GM23338 (cell line): ENCODE results near the gene ARHGEF11. TPM values are rescaled to one million over a fixed set of nuclear protein-coding genes. Genes with fewer than 3 reads are reported as not detected.

Experiments
- ATAC-seq: fragments of 200-7000 bp; cut with Tn5 transposase; 3 replicates; pipeline ENCODE4 v1.9.1; 2020
- DNase-seq: peaks from one replicate; pipeline ENCODE4 v3.0.0-alpha.2; 2015; ENCODE audit warnings: low spot score
- H2AFZ ChIP-seq: fragments of 200-600 bp; sonication (generic); 2 replicates; pipeline ENCODE4 v1.8.0; 2016; ENCODE audit warnings: antibody characterized with exemption, mild to moderate bottlenecking, moderate library complexity
- H3F3A ChIP-seq: fragments of 200-600 bp; sonication (generic); replicated peaks from 2 replicates; pipeline ENCODE4 v1.8.0; 2017; ENCODE audit warnings: antibody characterized with exemption, mixed run types, low read depth
- H3K27ac ChIP-seq: fragments of 200-600 bp; sonication (generic); 2 replicates; pipeline ENCODE4 v1.6.1; 2016; ENCODE audit warnings: low read depth
- H3K27me3 ChIP-seq: fragments of 200-600 bp; sonication (generic); 2 replicates; pipeline ENCODE4 v1.8.0; 2016; ENCODE audit warnings: mild to moderate bottlenecking, mixed run types, moderate library complexity; ENCODE audit not compliant: insufficient read depth
- H3K36me3 ChIP-seq: fragments of 200-600 bp; sonication (generic); 2 replicates; pipeline ENCODE4 v1.8.0; 2016; ENCODE audit warnings: mild to moderate bottlenecking; ENCODE audit not compliant: insufficient read depth
- H3K4me1 ChIP-seq: fragments of 200-600 bp; sonication (generic); 2 replicates; pipeline ENCODE4 v1.8.0; 2016; ENCODE audit warnings: mild to moderate bottlenecking, moderate library complexity; ENCODE audit not compliant: insufficient read depth
- H3K4me2 ChIP-seq: fragments of 200-600 bp; sonication (generic); 2 replicates; pipeline ENCODE4 v1.7.1; 2017; ENCODE audit warnings: mixed run types
- H3K4me3 ChIP-seq: fragments of 200-600 bp; sonication (generic); 2 replicates; pipeline ENCODE4 v1.6.1; 2016; ENCODE audit warnings: mixed run types
- H3K79me2 ChIP-seq: fragments of 200-600 bp; sonication (generic); replicated peaks from 2 replicates; pipeline ENCODE4 v1.8.0; 2017; ENCODE audit warnings: mild to moderate bottlenecking; ENCODE audit not compliant: insufficient read depth
- H3K9me2 ChIP-seq: fragments of 200-600 bp; sonication (generic); 2 replicates; pipeline ENCODE4 v1.8.0; 2017; ENCODE audit not compliant: insufficient read depth
- H4K20me1 ChIP-seq: fragments of 200-600 bp; sonication (generic); replicated peaks from 2 replicates; pipeline ENCODE4 v1.8.0; 2017; ENCODE audit warnings: mild to moderate bottlenecking; ENCODE audit not compliant: insufficient read depth
- H3K27ac Mint-ChIP-seq: 2 replicates; pipeline ENCODE4 v1.8.0; 2020; ENCODE audit warnings: inconsistent platforms, mild to moderate bottlenecking, moderate library complexity, mixed read lengths
- H3K27me3 Mint-ChIP-seq: 3 replicates; pipeline ENCODE4 v1.8.0; 2022; ENCODE audit warnings: low read depth, mild to moderate bottlenecking, moderate library complexity, mixed read lengths, inconsistent platforms; ENCODE audit not compliant: insufficient read depth, poor library complexity
- H3K36me3 Mint-ChIP-seq: 3 replicates; pipeline ENCODE4 v1.8.0; 2021; ENCODE audit warnings: low read depth, mild to moderate bottlenecking, inconsistent platforms, moderate library complexity, mixed read lengths
- H3K4me1 Mint-ChIP-seq: 3 replicates; pipeline ENCODE4 v1.8.0; 2020; ENCODE audit warnings: mild to moderate bottlenecking, inconsistent platforms, mixed read lengths
- H3K4me3 Mint-ChIP-seq: 3 replicates; pipeline ENCODE4 v1.8.0; 2021; ENCODE audit warnings: moderate library complexity, mild to moderate bottlenecking, inconsistent platforms, mixed read lengths
- H3K9me3 Mint-ChIP-seq: 3 replicates; pipeline ENCODE4 v1.8.0; 2020; ENCODE audit warnings: moderate library complexity, mild to moderate bottlenecking, inconsistent platforms, mixed read lengths
- CREB1 ChIP-seq: fragments of 250-450 bp; sonication (Bioruptor Pico); IDR thresholded peaks from 2 replicates; pipeline ENCODE4 v1.5.0; 2020; ENCODE audit warnings: low read depth, mild to moderate bottlenecking, moderate library complexity
- EZH2 ChIP-seq: fragments of 200-600 bp; sonication (generic); IDR thresholded peaks from one replicate; pipeline ENCODE4 v1.8.0; 2017; ENCODE audit warnings: antibody characterized with exemption, mild to moderate bottlenecking, low read depth; ENCODE audit not compliant: unreplicated experiment
- EZH2phosphoT487 ChIP-seq: fragments of 200-600 bp; sonication (generic); IDR thresholded peaks from one replicate; pipeline ENCODE4 v1.8.1; 2018; ENCODE audit warnings: antibody characterized with exemption; ENCODE audit not compliant: unreplicated experiment
- JUNB ChIP-seq: IDR thresholded peaks from one replicate; pipeline ENCODE4 v1.6.1; 2016; ENCODE audit warnings: antibody characterized with exemption; ENCODE audit not compliant: unreplicated experiment
- NANOG ChIP-seq: IDR thresholded peaks from 2 replicates; pipeline ENCODE4 v1.6.1; 2016; ENCODE audit warnings: antibody characterized with exemption, borderline replicate concordance
- STAT1 ChIP-seq: IDR thresholded peaks from one replicate; pipeline ENCODE4 v1.6.1; 2016; ENCODE audit warnings: antibody characterized with exemption; ENCODE audit not compliant: unreplicated experiment
- ZNF114 ChIP-seq: fragments of 250-450 bp; sonication (Bioruptor Pico); IDR thresholded peaks from 2 replicates; pipeline ENCODE4 v1.5.0; 2020; ENCODE audit warnings: mild to moderate bottlenecking, moderate library complexity
- ZNF331 ChIP-seq: fragments of 250-450 bp; sonication (Bioruptor Pico); IDR thresholded peaks from 2 replicates; pipeline ENCODE4 v1.5.0; 2020; ENCODE audit warnings: low read depth, mild to moderate bottlenecking, moderate library complexity
- polyA plus RNA-seq: library from polyadenylated mRNA; unstranded; fragments of >200 nt; fragmentation: Nextera tagmentation; extraction: Ambion mirVana; gene quantifications from 2 replicates; pipeline ENCODE4 v1.2.1, GENCODE V29; 2016
- total RNA-seq: library from RNA; depleted of rRNA; stranded (reverse); fragments of >200 nt; shearing (Covaris generic); gene quantifications from 2 replicates; pipeline ENCODE4 v1.2.3, GENCODE V29; 2014
- TF ChIP-seq, protein P1 (sequence below): IDR thresholded peaks from 2 replicates; pipeline ENCODE4 v1.6.1; 2016; ENCODE audit warnings: antibody characterized with exemption
- TF ChIP-seq, protein P2 (sequence below): IDR thresholded peaks from one replicate; pipeline ENCODE4 v1.6.1; 2018; ENCODE audit warnings: antibody characterized with exemption; ENCODE audit not compliant: unreplicated experiment
- TF ChIP-seq, protein P3 (sequence below), 2 experiments: fragments of 200-600 bp in 1 of 2; sonication (generic) in 1 of 2; conservative IDR thresholded peaks; 2 replicates each; pipeline versions ENCODE4 v1.5.1 to v1.6.1; 2016 to 2017; ENCODE audit warnings: antibody characterized with exemption in 2 of 2, low read depth in 2 of 2, mild to moderate bottlenecking in 2 of 2, moderate library complexity in 1 of 2

ARHGEF11 gene
- total and polyA plus RNA-seq, 2 experiments from 2014 or later = 12.3 to 33.7 TPM

DNA sequence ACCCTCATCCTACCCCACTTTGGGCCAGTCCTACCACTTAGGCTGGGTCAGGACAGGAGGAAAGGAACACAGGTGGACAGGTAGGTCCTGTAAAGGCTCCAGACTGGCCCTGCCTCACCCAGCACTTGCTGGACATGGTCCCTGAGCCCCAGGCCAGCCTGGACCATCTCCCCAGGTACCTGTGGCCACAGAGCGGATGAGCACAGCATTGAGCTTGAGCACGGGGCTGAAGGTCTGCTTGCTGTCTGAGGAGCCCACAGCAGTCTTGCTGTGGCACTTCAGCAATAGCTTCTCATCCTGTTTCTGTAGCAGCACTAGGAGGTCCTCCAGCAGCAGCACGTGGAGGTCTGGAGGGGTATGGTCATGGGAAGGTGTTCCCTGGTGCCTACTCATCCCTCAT, 101.8 kb downstream of the ARHGEF11 start:
- H3K9me3 Mint-ChIP-seq = no peaks in the 10 kb centered on the region
- peaks cover 3% of the 10 kb centered on the region; the same call in 1 of the 3 replicates for H3K4me1 Mint-ChIP-seq
- Histone ChIP-seq H3F3A (no peaks in the 10 kb centered on the region), H2AFZ (no peak overlapping the region), H4K20me1 (no peaks in the 10 kb centered on the region; the same call in 1 of the 2 replicates), H3K4me3 (no peak overlapping the region), H3K9me2 (no peaks in the 10 kb centered on the region), H3K4me1 (no peaks in the 10 kb centered on the region), H3K4me2 (no peak overlapping the region), H3K36me3 (peaks cover 10% of the 10 kb centered on the region), H3K27ac (no peak overlapping the region), H3K79me2 (no peaks in the 10 kb centered on the region), H3K27me3 (no peaks in the 10 kb centered on the region)
- peaks cover 17% of the 10 kb centered on the region for H3K27me3 Mint-ChIP-seq
- no peak for DNase-seq
- H3K4me3 Mint-ChIP-seq = no peak overlapping the region
- no peak for ATAC-seq
- H3K27ac Mint-ChIP-seq = no peak overlapping the region
- peaks cover 72% of the 10 kb centered on the region for H3K36me3 Mint-ChIP-seq
- no peak for TF ChIP-seq EZH2phosphoT487
- TF ChIP-seq NANOG = no peak
- TF ChIP-seq, protein P1, sequence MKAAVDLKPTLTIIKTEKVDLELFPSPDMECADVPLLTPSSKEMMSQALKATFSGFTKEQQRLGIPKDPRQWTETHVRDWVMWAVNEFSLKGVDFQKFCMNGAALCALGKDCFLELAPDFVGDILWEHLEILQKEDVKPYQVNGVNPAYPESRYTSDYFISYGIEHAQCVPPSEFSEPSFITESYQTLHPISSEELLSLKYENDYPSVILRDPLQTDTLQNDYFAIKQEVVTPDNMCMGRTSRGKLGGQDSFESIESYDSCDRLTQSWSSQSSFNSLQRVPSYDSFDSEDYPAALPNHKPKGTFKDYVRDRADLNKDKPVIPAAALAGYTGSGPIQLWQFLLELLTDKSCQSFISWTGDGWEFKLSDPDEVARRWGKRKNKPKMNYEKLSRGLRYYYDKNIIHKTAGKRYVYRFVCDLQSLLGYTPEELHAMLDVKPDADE = no peak
- no peak for TF ChIP-seq EZH2
- TF ChIP-seq JUNB = no peak
- TF ChIP-seq ZNF331 (CRISPR knock-in tag) = no peak
- TF ChIP-seq, protein P2, sequence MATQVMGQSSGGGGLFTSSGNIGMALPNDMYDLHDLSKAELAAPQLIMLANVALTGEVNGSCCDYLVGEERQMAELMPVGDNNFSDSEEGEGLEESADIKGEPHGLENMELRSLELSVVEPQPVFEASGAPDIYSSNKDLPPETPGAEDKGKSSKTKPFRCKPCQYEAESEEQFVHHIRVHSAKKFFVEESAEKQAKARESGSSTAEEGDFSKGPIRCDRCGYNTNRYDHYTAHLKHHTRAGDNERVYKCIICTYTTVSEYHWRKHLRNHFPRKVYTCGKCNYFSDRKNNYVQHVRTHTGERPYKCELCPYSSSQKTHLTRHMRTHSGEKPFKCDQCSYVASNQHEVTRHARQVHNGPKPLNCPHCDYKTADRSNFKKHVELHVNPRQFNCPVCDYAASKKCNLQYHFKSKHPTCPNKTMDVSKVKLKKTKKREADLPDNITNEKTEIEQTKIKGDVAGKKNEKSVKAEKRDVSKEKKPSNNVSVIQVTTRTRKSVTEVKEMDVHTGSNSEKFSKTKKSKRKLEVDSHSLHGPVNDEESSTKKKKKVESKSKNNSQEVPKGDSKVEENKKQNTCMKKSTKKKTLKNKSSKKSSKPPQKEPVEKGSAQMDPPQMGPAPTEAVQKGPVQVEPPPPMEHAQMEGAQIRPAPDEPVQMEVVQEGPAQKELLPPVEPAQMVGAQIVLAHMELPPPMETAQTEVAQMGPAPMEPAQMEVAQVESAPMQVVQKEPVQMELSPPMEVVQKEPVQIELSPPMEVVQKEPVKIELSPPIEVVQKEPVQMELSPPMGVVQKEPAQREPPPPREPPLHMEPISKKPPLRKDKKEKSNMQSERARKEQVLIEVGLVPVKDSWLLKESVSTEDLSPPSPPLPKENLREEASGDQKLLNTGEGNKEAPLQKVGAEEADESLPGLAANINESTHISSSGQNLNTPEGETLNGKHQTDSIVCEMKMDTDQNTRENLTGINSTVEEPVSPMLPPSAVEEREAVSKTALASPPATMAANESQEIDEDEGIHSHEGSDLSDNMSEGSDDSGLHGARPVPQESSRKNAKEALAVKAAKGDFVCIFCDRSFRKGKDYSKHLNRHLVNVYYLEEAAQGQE = no peak
- TF ChIP-seq, protein P3, sequence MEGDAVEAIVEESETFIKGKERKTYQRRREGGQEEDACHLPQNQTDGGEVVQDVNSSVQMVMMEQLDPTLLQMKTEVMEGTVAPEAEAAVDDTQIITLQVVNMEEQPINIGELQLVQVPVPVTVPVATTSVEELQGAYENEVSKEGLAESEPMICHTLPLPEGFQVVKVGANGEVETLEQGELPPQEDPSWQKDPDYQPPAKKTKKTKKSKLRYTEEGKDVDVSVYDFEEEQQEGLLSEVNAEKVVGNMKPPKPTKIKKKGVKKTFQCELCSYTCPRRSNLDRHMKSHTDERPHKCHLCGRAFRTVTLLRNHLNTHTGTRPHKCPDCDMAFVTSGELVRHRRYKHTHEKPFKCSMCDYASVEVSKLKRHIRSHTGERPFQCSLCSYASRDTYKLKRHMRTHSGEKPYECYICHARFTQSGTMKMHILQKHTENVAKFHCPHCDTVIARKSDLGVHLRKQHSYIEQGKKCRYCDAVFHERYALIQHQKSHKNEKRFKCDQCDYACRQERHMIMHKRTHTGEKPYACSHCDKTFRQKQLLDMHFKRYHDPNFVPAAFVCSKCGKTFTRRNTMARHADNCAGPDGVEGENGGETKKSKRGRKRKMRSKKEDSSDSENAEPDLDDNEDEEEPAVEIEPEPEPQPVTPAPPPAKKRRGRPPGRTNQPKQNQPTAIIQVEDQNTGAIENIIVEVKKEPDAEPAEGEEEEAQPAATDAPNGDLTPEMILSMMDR (conservative IDR thresholded peaks at IDR 0.05; ENCODE audit: low read depth in 2 of 2) = no peak
- no peak for TF ChIP-seq CREB1
- TF ChIP-seq ZNF114 = no peak

DNA sequence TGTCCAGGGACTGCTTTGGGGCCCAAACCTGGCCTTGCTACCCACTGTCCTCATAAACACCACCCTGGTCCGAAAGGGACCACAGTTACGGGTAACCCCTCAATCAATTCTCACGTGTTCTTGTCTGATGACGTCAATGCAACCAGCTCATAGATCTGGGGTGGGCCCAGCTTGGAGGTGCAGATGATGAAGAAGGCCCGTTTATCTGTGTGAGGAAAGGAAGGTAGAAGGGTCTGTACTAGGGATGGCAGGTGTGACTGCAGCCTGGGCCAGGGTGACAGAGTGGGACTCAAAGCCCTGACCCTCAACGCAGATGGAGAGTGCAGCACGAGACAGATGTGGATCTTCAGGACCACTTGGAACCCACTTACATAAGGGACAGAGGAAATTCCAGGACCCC, 103.0 kb downstream of the ARHGEF11 start:
- ATAC-seq (no peak), DNase-seq (no peak)
- Histone ChIP-seq H3K4me1 (no peaks in the 10 kb centered on the region), H3K27me3 (no peaks in the 10 kb centered on the region), H4K20me1 (no peaks in the 10 kb centered on the region; the same call in 1 of the 2 replicates), H3K4me2 (no peak overlapping the region), H2AFZ (no peak overlapping the region), H3K27ac (no peak overlapping the region), H3F3A (no peaks in the 10 kb centered on the region), H3K4me3 (no peak overlapping the region), H3K9me2 (no peaks in the 10 kb centered on the region), H3K36me3 (peaks cover 8% of the 10 kb centered on the region), H3K79me2 (no peaks in the 10 kb centered on the region)
- H3K9me3 Mint-ChIP-seq = no peaks in the 10 kb centered on the region
- H3K4me3 Mint-ChIP-seq = no peak overlapping the region
- no peak overlapping the region for H3K27ac Mint-ChIP-seq
- peaks cover 3% of the 10 kb centered on the region; the same call in 1 of the 3 replicates for H3K4me1 Mint-ChIP-seq
- peaks cover 68% of the 10 kb centered on the region for H3K36me3 Mint-ChIP-seq
- peaks cover 18% of the 10 kb centered on the region for H3K27me3 Mint-ChIP-seq
- no peak for TF ChIP-seq STAT1
- no peak for TF ChIP-seq EZH2phosphoT487
